Heart left ventricle (tissue), 13 donors: ENCODE results near the gene C16orf92.

Experiments
- CTCF ChIP-seq, 12 donors: fragments of 200-600 bp; sonication (generic) in 4 of 12; IDR thresholded peaks; one replicate each; pipeline versions ENCODE4 v1.5.0 to v1.8.0; 2018 to 2022; ENCODE audit warnings: antibody characterized with exemption in 12 of 12, mild to moderate bottlenecking in 5 of 12
- POLR2A ChIP-seq, 2 donors: fragments of 450-650 bp; IDR thresholded peaks; one replicate each; pipeline ENCODE4 v1.6.1; 2017; ENCODE audit warnings: antibody characterized with exemption in 2 of 2, mild to moderate bottlenecking in 2 of 2, moderate library complexity in 2 of 2
- donor health status: ischemic (EF 13 %, LVEDD 7.1; RV severe dilation, severe dysfunction).
- donor health status: DM: no; HTN: yes; CAD: no.
- donor health status: DM: no; HTN: no; CAD: no.
- donor health status: ischemic (EF 25% LVEDD 6.9; RV normal size, moderate dysfunction).
- donor health status: ischemic (EF 25% LVEDD 5.7; RV mildly dilated, moderate dysfunction).
- donor health status: ischemic (EF 35%, LVEDD 5.7; RV mildly dilated, moderate dysfunction).
- donor health status: nonischemic (EF 11% LVEDD 7.7; RV severe dilation, severe dysfunction).
- donor health status: DM: yes; HTN: yes; CAD: no.
- donor health status: PGD.
- donor health status: ischemic (EF 29% LVEDD 5.4; RV normal size, mild dysfunction).
- donor health status: nonischemic (EF 23%, LVEDD 6.1; RV moderate dilation, normal function).

- no peak for TF ChIP-seq CTCF (IDR thresholded peaks at IDR 0.05)
- no peak for TF ChIP-seq POLR2A (IDR thresholded peaks at IDR 0.05)
These were observed 31.5 kb downstream of the C16orf92 start for GRCh38 chr16:30054451-30054850.
